ENCODE measurements around the gene PLEKHA4. TPM values are rescaled to one million over a fixed set of nuclear protein-coding genes. Genes with fewer than 3 reads are reported as not detected.

PLEKHA4 gene
- total and polyA plus RNA-seq, 12 donors, result 18.5 to 70.6 (median 28.0) TPM

GRCh38 chr19:48842789-48843162 is 25.6 kb downstream of the PLEKHA4 start:
- H3K4me3 ChIP-seq, result no peak overlapping the region
- no peak overlapping the region for H3K27ac ChIP-seq
- no peaks in the 10 kb centered on the region for H3K9me3 ChIP-seq
- peak; percentile 63 to 87 (median 79) for TF ChIP-seq CTCF (IDR thresholded peaks at IDR 0.05)
- DNase-seq (peak in 1 of 2 donors; percentile 60), ATAC-seq (peak; percentile 21 to 68 (median 52))
- no peaks in the 10 kb centered on the region for H3K27me3 ChIP-seq
- peaks cover 0 to 46% (median 4%) of the 10 kb centered on the region in 9 donors for H3K36me3 ChIP-seq
- WGBS, 2 donors, result 46 to 47% methylated on average over 2 of the region's 2 CpGs
- H3K4me1 ChIP-seq, result no peaks in the 10 kb centered on the region
- intact Hi-C loops (cut with DNase I), result loop anchor here in 7 of 10 donors (2.0 to 10.0 kb wide), 4 partner anchors 54 to 195 kb away; partner anchors contain the start of genes CA11 (in 3 of the 7) and NTN5 (in 3 of the 7)

- 92 to 93% methylated on average over 6 of the region's 6 CpGs for WGBS, 2 donors
- DNase-seq (no peak), ATAC-seq (no peak)
- Histone ChIP-seq H3K9me3 (no peaks in the 10 kb centered on the region), H3K4me3 (no peak overlapping the region), H3K4me1 (peaks cover 0 to 9% (median under 1%) of the 10 kb centered on the region in 9 donors), H3K36me3 (peaks cover 0 to 34% (median 4%) of the 10 kb centered on the region in 9 donors), H3K27me3 (peaks cover 0 to 4% (median 0%) of the 10 kb centered on the region in 7 donors), H3K27ac (no peak overlapping the region)
- intact Hi-C loops (cut with DNase I), result loop anchor here in 6 of 10 donors (5.0 to 10.0 kb wide), 2 partner anchors 167 to 194 kb away; partner anchors contain the start of genes CA11 (in 3 of the 6) and NTN5 (in 3 of the 6)
- TF ChIP-seq CTCF (IDR thresholded peaks at IDR 0.05), result no peak
Observed at GRCh38 chr19:48841571-48841970, 26.8 kb downstream of the PLEKHA4 start.

GRCh38 chr19:48841047-48841446 is 27.4 kb downstream of the PLEKHA4 start:
- no peak overlapping the region for H3K27ac ChIP-seq

GRCh38 chr19:48837687-48838086 is 30.7 kb downstream of the PLEKHA4 start:
- peaks cover 0 to 19% (median 0%) of the 10 kb centered on the region in 9 donors for H3K36me3 ChIP-seq
- H3K4me1 ChIP-seq, result peaks cover 0 to 21% (median 10%) of the 10 kb centered on the region in 9 donors
- peak overlapping the region in 1 of 10 donors; percentile 67 for H3K27ac ChIP-seq
- TF ChIP-seq CTCF (IDR thresholded peaks at IDR 0.05), result no peak
- intact Hi-C loops (cut with DNase I), result loop anchor here in 6 of 10 donors (2.0 to 10.0 kb wide), 5 partner anchors 43 to 193 kb away; partner anchors contain the start of genes CA11 (in 5 of the 6) and NTN5 (in 1 of the 6)
- H3K9me3 ChIP-seq, result no peaks in the 10 kb centered on the region
- peak overlapping the region in 1 of 10 donors; percentile 55 for H3K4me3 ChIP-seq
- ATAC-seq (no peak), DNase-seq (no peak)
- 65 to 66% methylated on average over 9 of the region's 9 CpGs for WGBS, 2 donors
- peaks cover 0 to 4% (median 0%) of the 10 kb centered on the region in 7 donors for H3K27me3 ChIP-seq

More at GRCh38 chr19:48841047-48841446, 27.4 kb downstream of the PLEKHA4 start:
- intact Hi-C loops (cut with DNase I), result loop anchor here in 6 of 10 donors (5.0 to 10.0 kb wide), 2 partner anchors 166 to 194 kb away; partner anchors contain the start of genes CA11 (in 3 of the 6) and NTN5 (in 3 of the 6)
- DNase-seq (no peak), ATAC-seq (no peak)
- 91 to 93% methylated on average over 15 to 16 of the region's 16 CpGs for WGBS, 2 donors
- Histone ChIP-seq H3K4me3 (no peak overlapping the region), H3K9me3 (no peaks in the 10 kb centered on the region), H3K27me3 (peaks cover 0 to 4% (median 0%) of the 10 kb centered on the region in 7 donors), H3K36me3 (peaks cover 0 to 30% (median 4%) of the 10 kb centered on the region in 9 donors), H3K4me1 (peaks cover 0 to 14% (median 5%) of the 10 kb centered on the region in 9 donors)
- TF ChIP-seq CTCF (IDR thresholded peaks at IDR 0.05), result no peak
